ENCODE results near the gene KCNAB1.

- TF ChIP-seq CTCF (conservative IDR thresholded peaks at IDR 0.05) (no peak), EZH2 (IDR thresholded peaks at IDR 0.05; ENCODE audit: low read depth) (no peak)
These were observed 11.8 kb upstream of the KCNAB1 start for GRCh38 chr3:156108616-156109015.

Measured in PC-9 (cell line).